HEK293T (cell line): Measurements from ENCODE around the gene LHPP.

ENCODE experiments used
- CTCF ChIA-PET: fragments of 350-600 bp; formaldehyde crosslinking; extraction: SDS; loops from one replicate; lab custom pipeline; 2021; ENCODE audit warnings: antibody characterized with exemption, inconsistent platforms; lab: Yijun Ruan, JAX
- POLR2A ChIA-PET: fragments of 350-600 bp; formaldehyde crosslinking; extraction: SDS; loops from one replicate; lab custom pipeline; 2020; ENCODE audit warnings: antibody characterized with exemption, inconsistent platforms; lab: Yijun Ruan, JAX
- DNase-seq: peaks from one replicate; pipeline ENCODE4 v3.0.0; 2012; ENCODE audit warnings: mixed read lengths; ENCODE audit errors: extremely low spot score
- ARNT ChIP-seq: fragments of 450-650 bp; IDR thresholded peaks from 2 replicates; pipeline ENCODE4 v1.6.1; 2017; ENCODE audit warnings: mild to moderate bottlenecking
- BHLHE40 ChIP-seq: fragments of 450-650 bp; IDR thresholded peaks from 2 replicates; pipeline ENCODE4 v1.6.1; 2016; ENCODE audit warnings: mild to moderate bottlenecking, moderate library complexity, borderline replicate concordance
- CTBP1 ChIP-seq: fragments of 450-650 bp; IDR thresholded peaks from 2 replicates; pipeline ENCODE4 v1.6.1; 2016; ENCODE audit warnings: borderline replicate concordance
- ELF4 ChIP-seq: fragments of 450-650 bp; IDR thresholded peaks from 2 replicates; pipeline ENCODE4 v1.6.1; 2017; ENCODE audit warnings: antibody characterized with exemption
- FOXA1 ChIP-seq: fragments of 450-650 bp; IDR thresholded peaks from 2 replicates; pipeline ENCODE4 v1.6.1; 2016; ENCODE audit warnings: mild to moderate bottlenecking
- FOXK2 ChIP-seq: fragments of 450-650 bp; IDR thresholded peaks from 2 replicates; pipeline ENCODE4 v1.6.1; 2016; ENCODE audit warnings: mild to moderate bottlenecking
- FOXM1 ChIP-seq: fragments of 450-650 bp; IDR thresholded peaks from 2 replicates; pipeline ENCODE4 v1.6.1; 2017; ENCODE audit warnings: mild to moderate bottlenecking, borderline replicate concordance
- HDGF ChIP-seq: fragments of 450-650 bp; IDR thresholded peaks from 2 replicates; pipeline ENCODE4 v1.6.1; 2017; ENCODE audit warnings: antibody characterized with exemption, borderline replicate concordance
- L3MBTL2 ChIP-seq: fragments of 450-650 bp; conservative IDR thresholded peaks from 2 replicates; pipeline ENCODE4 v1.6.1; 2016; ENCODE audit warnings: mild to moderate bottlenecking
- LEF1 ChIP-seq: fragments of 450-650 bp; IDR thresholded peaks from 2 replicates; pipeline ENCODE4 v1.6.1; 2017; ENCODE audit warnings: mild to moderate bottlenecking, borderline replicate concordance
- NFRKB ChIP-seq: fragments of 450-650 bp; IDR thresholded peaks from 2 replicates; pipeline ENCODE4 v1.6.1; 2016; ENCODE audit warnings: mild to moderate bottlenecking, moderate library complexity
- PKNOX1 ChIP-seq: fragments of 450-650 bp; IDR thresholded peaks from 2 replicates; pipeline ENCODE4 v1.6.1; 2016
- SP1 ChIP-seq: fragments of 450-650 bp; IDR thresholded peaks from 2 replicates; pipeline ENCODE4 v1.6.1; 2017
- SUZ12 ChIP-seq: fragments of 450-650 bp; IDR thresholded peaks from 2 replicates; pipeline ENCODE4 v1.6.1; 2016; ENCODE audit warnings: mild to moderate bottlenecking
- TARDBP ChIP-seq: fragments of 450-650 bp; IDR thresholded peaks from 2 replicates; pipeline ENCODE4 v1.6.1; 2016
- ZNF384 ChIP-seq: fragments of 450-650 bp; IDR thresholded peaks from 2 replicates; pipeline ENCODE4 v1.6.1; 2016

LHPP gene

DNA sequence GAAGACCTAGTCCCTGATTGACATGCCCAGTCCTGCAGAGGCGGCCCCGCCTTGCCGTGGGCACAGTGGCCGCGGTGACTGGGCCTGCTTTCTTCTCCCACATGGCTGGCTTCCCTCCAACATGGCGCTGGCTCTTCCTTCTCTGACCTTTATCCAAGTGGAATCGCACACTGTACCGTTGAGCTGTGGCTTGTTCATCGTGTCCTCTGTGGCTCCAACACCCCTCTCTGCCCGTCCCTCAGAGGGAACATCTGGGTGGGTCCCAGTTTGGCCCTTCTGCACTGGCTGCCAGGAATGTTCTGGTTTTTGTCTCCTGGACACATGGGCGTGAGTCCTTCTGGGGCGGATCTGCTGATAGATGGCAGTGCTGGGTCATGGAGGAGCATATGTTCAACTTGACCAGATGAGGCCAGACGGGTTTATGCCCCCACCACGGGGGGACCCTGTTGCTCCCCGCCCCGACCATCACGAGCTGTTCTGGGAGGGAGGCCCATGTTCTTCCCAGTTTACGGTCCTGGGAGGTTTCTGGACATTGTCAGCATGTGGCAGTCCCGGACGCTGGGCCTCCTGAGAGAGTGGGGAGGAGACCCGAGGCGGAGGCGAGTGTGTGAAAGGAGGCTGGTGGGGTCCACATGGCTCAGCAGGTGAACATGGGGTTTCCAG lies 63.5 kb downstream of the LHPP start:
- CTCF ChIA-PET = interaction anchor here (1.5 kb wide), 1 partner anchor 216 kb away, joined by 4 read pairs; no protein-coding TSS in a partner anchor
- TF ChIP-seq FOXA1 (no peak), BHLHE40 (no peak), PKNOX1 (0 out of 2 replicates have a peak, but pooled peaks have one; percentile 21)
- no peak for DNase-seq
- POLR2A ChIA-PET = no interaction called here

DNA sequence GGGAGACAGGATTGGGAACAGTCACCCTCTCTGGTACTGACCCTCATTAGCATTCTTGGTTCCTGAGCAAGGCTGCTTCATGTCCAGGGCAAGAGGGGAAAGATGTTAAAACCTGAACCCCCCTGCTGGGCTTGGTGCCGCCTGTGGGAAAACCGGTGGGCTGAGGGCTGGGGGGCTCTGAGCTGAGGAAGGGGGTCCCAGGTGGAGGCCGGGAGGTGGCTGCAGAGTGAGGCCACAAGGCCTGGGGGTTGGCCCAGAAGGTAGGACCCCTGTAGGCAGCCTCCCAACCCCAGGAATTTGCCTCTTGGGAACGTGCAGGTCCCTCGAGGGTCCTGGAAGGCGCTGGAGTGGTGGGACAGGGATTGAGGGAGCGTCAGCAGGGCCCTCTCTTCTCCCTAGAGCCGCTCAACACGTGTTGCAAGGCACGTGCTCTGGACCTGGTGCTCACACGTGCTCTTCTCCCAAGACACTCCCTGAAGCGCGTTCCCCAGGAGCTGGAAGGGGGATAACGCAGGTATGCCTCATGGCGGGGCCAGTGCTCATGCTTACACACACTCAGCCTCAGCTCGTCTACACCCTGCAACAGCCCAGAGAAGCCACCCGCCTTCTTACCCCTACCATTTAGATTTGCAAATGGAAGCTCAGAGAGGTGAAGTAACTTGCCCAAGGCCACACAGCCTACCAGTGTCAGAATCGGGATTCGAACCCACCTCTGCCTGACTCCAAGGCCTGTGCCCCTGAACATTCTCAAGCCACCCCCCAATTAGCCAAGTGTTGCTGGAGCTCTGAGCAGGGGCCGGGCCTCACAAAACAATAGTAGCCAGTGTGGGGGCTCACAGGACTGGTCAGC lies 64.4 kb downstream of the LHPP start:
- CTCF ChIA-PET = no interaction called here
- TF ChIP-seq ZNF384 = no peak
- TF ChIP-seq ELF4 = no peak
- no peak for TF ChIP-seq L3MBTL2
- TF ChIP-seq NFRKB = no peak
- no peak for TF ChIP-seq FOXA1
- no peak for TF ChIP-seq ARNT
- no peak for TF ChIP-seq CTBP1
- POLR2A ChIA-PET = no interaction called here

GRCh38 chr10:124526621-124527267 lies 65.1 kb downstream of the LHPP start:
- POLR2A ChIA-PET = no interaction called here

More for the DNA sequence above, 64.4 kb downstream of the LHPP start:
- no peak for DNase-seq

DNA sequence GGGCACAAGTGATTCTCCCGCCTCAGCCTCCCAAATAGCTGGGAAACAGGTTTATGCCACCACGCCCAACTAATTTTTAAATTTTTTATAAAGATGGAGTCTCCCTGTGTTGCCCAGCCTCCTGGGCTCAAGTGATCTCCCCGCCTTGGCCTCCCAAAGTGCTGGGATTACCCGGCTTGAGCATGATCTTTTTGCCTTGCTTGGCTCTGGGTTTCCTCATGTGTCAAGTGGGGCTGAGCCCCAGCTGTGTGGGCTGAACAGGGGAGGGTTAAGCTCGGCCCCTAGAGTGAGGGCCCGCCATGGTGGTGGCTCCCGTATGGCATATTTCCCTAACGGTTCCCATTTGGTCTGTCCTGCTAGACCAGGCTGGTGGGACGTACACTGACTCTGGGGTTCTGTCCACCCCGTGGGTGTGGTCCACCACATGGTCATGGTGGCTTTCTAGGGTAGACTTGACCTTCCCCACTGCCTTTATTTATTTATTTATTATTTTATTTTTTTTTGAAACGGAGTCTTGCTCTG lies 66.3 kb downstream of the LHPP start:
- ChIA-PET CTCF (no interaction called here), POLR2A (no interaction called here)
- no peak for DNase-seq
- TF ChIP-seq FOXA1 (no peak), LEF1 (no peak), CTBP1 (no peak), ARNT (no peak), ZNF384 (no peak), SP1 (no peak), TARDBP (no peak), L3MBTL2 (no peak), PKNOX1 (no peak), BHLHE40 (no peak), ELF4 (no peak), FOXK2 (no peak), NFRKB (no peak), FOXM1 (no peak), SUZ12 (no peak), HDGF (no peak)

More at GRCh38 chr10:124526621-124527267, 65.1 kb downstream of the LHPP start:
- no peak for DNase-seq
- CTCF ChIA-PET = interaction anchor here (0.7 kb wide), 1 partner anchor 248 kb away, joined by 3 read pairs; no protein-coding TSS in a partner anchor
- no peak for TF ChIP-seq LEF1

- TF ChIP-seq BHLHE40 (no peak), FOXA1 (no peak), ZNF384 (no peak), ARNT (no peak), NFRKB (no peak), LEF1 (no peak), HDGF (no peak; the same call in 1 of the 2 replicates), ELF4 (no peak), SUZ12 (no peak), SP1 (no peak), FOXM1 (no peak), TARDBP (no peak), CTBP1 (no peak)
- POLR2A ChIA-PET = no interaction called here
- no peak for DNase-seq
- CTCF ChIA-PET = interaction anchor here (0.7 to 2.4 kb wide), 4 partner anchors 39 to 528 kb away, joined by 3 to 13 read pairs (median 3); no protein-coding TSS in a partner anchor
Measured at GRCh38 chr10:124529661-124530214, 68.1 kb downstream of the LHPP start.

GRCh38 chr10:124530215-124530665 lies 68.6 kb downstream of the LHPP start:
- POLR2A ChIA-PET = no interaction called here
- DNase-seq = peak; percentile 96
- TF ChIP-seq ZNF384 = no peak
- no peak for TF ChIP-seq CTBP1
- 0 out of 2 replicates have a peak, but pooled peaks have one; percentile 58 for TF ChIP-seq HDGF
- no peak for TF ChIP-seq ELF4
- TF ChIP-seq L3MBTL2 = peak; percentile 58
- TF ChIP-seq TARDBP = peak; percentile 42; the same call in 1 of the 2 replicates

More at GRCh38 chr10:124530215-124530665, 68.6 kb downstream of the LHPP start:
- CTCF ChIA-PET = interaction anchor here (0.7 to 2.4 kb wide), 6 partner anchors 16 to 527 kb away, joined by 3 to 13 read pairs (median 3); no protein-coding TSS in a partner anchor
